GM18502 (cell line): ENCODE data around the gene PAX2.

ENCODE experiments used
- ATAC-seq: cut with Tn5 transposase; IDR thresholded peaks from one replicate; pipeline ENCODE4 v1.9.1; 2021; ENCODE audit warnings: mild to moderate bottlenecking; ENCODE audit not compliant: unreplicated experiment, poor library complexity

PAX2 gene

DNA sequence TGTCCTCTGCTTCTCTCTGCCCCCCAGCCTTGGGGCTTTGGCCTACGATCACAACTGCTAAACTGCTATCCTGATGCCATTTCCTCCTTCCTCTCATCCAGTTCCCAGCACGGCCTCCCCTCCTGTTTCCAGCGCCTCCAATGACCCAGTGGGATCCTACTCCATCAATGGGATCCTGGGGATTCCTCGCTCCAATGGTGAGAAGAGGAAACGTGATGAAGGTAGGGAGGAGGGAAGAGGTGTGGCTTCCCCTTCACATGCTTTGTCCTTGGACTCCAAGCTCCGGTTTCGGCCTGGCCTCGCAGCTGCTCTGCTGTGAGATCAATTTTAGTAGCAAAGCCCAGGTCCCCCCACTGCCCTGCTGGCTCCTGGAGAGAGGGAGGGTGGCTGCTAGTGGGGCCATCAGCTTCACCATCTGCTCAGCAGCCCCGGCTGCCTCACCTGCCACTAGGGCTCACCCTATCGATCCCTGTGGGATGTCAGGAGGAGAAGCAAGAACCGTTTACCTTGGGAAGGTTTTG, 35.8 kb downstream of the PAX2 start:
- ATAC-seq = no peak

DNA sequence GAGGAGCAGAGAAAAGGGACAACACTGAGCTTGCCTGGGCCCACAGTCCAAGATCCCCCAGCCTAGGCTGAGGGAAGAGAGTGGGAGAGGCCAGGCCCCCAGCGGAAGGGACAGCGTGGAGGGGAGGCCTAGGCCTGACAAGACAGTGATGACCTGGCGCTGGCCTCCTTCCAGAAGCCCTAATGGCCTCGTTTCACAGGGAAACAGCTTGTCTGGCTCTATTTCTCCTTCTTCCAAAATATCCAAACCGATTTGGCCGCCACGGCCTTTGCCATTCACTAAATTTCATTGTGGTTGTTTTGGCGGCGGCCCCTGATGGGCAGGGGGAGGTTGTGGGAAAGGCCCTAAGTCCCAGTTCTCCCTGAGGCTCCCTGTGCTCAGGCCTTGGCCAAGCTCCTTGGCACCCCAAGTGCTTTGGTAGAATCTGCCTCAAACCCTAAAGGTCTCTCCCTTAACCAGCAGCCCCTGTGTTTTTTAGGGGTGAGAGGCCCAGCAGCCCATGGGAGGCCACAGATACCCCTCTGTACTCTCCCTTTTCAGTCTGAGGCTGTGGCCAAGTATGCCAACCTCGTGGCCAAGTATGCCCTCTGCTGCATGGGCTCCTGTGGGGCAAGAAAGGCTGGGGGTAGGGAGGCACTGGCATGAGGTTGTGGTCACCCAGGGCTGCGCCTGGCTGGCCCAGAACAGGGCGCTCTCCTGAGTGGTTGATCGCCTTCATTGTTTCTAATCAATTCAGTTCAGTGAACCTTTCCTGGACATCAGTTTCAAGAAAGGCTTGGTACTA, 37.3 kb downstream of the PAX2 start:
- no peak for ATAC-seq

DNA sequence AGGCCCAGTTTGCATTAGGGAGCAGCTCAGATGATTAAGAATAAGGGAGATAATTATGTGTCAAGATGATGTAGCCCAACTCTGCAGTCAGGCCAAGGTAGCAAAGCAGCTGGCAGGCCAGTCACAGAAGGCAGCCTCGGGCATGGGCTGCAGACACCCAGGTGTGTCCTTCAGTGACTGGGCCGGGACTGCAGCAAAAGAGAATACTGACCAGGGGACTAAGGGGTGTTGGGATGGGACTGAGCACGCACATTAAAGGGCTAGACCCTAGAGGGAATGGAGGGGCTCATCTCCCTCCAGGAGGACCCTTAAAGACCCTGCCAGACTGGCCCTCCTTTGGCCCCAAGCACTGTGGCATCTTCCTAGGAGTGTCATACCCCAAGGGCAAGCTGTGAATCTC, 38.7 kb downstream of the PAX2 start:
- no peak for ATAC-seq

DNA sequence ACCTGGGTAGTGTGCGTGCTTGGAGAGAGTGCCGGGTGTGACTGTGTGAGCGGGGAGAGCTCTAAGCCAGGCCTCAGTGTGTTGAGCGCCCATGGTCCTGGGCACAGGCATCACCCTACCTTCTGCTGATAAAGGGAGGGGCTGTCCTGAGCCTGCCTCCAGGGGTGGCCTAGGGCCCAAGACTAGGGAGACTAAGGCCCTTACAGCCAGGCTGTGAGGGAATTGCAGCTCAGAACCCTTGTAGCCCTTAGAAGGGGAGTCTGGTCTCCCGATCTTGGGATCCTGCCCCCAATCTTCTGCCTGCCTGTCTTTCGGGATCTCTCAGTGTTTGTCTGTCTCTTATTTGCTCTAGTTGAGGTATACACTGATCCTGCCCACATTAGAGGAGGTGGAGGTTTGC, 41.2 kb downstream of the PAX2 start:
- no peak for ATAC-seq

GRCh38 chr10:100788002-100788903, 42.9 kb downstream of the PAX2 start:
- no peak for ATAC-seq

GRCh38 chr10:100790761-100791208, 45.4 kb downstream of the PAX2 start:
- no peak for ATAC-seq

DNA sequence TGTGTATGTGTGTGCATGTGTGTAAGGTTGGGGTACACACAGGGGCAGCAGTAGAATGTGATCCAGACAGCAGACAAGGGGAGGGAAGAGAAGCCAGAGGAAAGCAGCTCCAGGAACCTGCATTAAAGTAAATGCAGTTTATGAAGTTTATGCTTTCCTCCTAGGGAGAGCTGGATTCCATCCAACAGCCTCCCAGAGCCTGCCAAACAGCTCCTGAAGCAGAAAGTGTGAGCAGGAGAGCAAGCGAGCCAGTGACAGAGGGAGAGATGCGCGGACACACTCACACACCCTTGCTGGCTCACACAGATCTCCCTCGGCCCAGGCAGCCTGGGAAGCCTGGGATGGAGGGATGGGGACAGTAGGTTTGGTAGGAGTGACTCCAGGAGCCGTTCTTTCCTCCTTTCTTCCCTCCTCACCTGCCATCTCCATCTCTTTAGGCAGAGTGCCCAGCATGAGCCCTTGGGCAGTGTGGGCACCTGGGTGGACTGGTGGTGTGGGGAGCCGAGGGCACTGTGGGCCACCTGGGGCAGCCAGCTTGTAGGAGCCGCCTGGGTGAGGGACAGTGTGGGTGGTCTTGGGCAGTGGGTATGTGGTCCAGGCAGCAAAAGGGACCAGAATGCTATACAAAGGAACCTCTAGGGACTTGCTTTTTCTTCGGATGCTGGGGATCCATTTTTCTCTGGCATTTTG, 46.1 kb downstream of the PAX2 start:
- ATAC-seq = no peak

GRCh38 chr10:100792574-100792973, 47.2 kb downstream of the PAX2 start:
- no peak for ATAC-seq

GRCh38 chr10:100793055-100793454, 47.7 kb downstream of the PAX2 start:
- ATAC-seq = no peak

GRCh38 chr10:100799881-100800280, 54.5 kb downstream of the PAX2 start:
- ATAC-seq = no peak

- no peak for ATAC-seq
Measured at GRCh38 chr10:100800931-100801330, 55.5 kb downstream of the PAX2 start.

DNA sequence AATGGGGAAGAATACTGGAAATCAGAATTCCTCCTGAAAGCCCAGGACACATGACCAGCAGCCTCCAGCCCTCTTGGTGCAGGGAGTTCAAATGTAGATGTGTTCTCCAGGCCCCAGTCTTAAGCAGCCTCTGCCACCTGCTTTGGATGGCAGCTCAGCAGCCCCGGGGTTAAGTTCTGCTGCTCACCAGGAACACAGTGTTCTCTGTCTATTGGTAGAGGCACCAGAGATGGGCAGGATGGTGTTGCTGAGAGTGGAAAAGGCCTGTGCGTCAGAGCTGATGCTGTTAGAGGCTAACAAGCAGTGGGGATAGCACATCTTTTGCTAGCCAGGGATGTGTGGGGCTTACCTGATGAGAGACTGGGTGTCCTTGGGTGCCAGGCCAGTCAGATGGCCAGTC, 56.8 kb downstream of the PAX2 start:
- ATAC-seq = no peak

DNA sequence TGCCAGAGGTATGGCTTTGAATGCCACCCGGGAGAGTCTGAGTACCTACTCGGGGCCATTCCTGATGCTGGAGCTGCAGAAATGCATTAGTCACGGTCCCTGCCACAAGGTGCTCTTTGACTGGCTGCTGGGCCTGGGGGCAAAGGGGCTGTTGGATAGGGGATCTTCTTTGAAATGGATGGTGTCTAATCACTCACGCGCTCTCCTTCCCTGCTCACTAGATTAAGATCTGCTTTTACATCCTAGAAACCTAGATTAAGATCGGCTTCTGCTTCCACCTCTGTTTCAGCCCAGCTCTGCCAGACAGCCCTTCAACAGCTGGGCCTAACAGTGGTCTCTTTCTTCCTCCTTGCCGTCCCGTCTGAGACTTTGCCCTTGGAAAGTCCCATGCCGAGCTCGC, 57.2 kb downstream of the PAX2 start:
- ATAC-seq = no peak

- no peak for ATAC-seq
Measured at GRCh38 chr10:100803492-100803891, 58.1 kb downstream of the PAX2 start.

- ATAC-seq = no peak
Measured at GRCh38 chr10:100803908-100804307, 58.5 kb downstream of the PAX2 start.

- no peak for ATAC-seq
Measured at GRCh38 chr10:100805543-100806355, 60.4 kb downstream of the PAX2 start.

DNA sequence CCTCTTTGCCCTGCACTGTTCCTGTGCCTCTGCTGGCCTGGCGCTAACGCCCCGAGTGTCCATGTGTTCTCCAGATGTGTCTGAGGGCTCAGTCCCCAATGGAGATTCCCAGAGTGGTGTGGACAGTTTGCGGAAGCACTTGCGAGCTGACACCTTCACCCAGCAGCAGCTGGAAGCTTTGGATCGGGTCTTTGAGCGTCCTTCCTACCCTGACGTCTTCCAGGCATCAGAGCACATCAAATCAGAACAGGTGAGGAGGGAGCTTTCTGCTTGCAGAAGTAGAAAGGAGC, 60.9 kb downstream of the PAX2 start:
- ATAC-seq = no peak

- ATAC-seq = no peak
Measured at GRCh38 chr10:100807241-100807951, 62.0 kb downstream of the PAX2 start.

GRCh38 chr10:100808876-100809275, 63.5 kb downstream of the PAX2 start:
- no peak for ATAC-seq
